H9 (cell line): ENCODE measurements around the gene KCND1. TPM values are rescaled to one million over a fixed set of nuclear protein-coding genes. Genes with fewer than 3 reads are reported as not detected.

Source experiments
- DNase-seq: peaks from one replicate; pipeline ENCODE4 v3.0.0-alpha.2; 2017
- H2AFZ ChIP-seq: one replicate; pipeline ENCODE4 v1.6.1; 2013; ENCODE audit warnings: mild to moderate bottlenecking, low read length, control low read depth, moderate library complexity
- H2AK5ac ChIP-seq: 2 replicates; pipeline ENCODE4 v1.6.1; 2013; ENCODE audit warnings: low read length, control low read depth, mixed read lengths; ENCODE audit not compliant: insufficient read length
- H2BK120ac ChIP-seq: one replicate; pipeline ENCODE4 v1.6.1; 2013; ENCODE audit warnings: low read depth, mild to moderate bottlenecking, low read length, control low read depth, inconsistent platforms; ENCODE audit not compliant: poor library complexity, severe bottlenecking
- H2BK12ac ChIP-seq: 2 replicates; pipeline ENCODE4 v1.6.1; 2013; ENCODE audit warnings: low read length, control low read depth, mixed read lengths, low read depth; ENCODE audit not compliant: insufficient read length
- H2BK15ac ChIP-seq: 2 replicates; pipeline ENCODE4 v1.6.1; 2013; ENCODE audit warnings: low read depth, low read length, control low read depth
- H2BK20ac ChIP-seq: one replicate; pipeline ENCODE4 v1.6.1; 2013; ENCODE audit warnings: low read depth, mild to moderate bottlenecking, low read length, control low read depth, inconsistent platforms; ENCODE audit not compliant: poor library complexity, severe bottlenecking
- H2BK5ac ChIP-seq: 2 replicates; pipeline ENCODE4 v1.6.1; 2013; ENCODE audit warnings: low read length, control low read depth, mixed read lengths; ENCODE audit not compliant: insufficient read length
- H3K14ac ChIP-seq: 2 replicates; pipeline ENCODE4 v1.6.1; 2013; ENCODE audit warnings: low read length, control low read depth; ENCODE audit not compliant: insufficient read depth
- H3K18ac ChIP-seq: 2 replicates; pipeline ENCODE4 v1.6.1; 2013; ENCODE audit warnings: low read depth, mild to moderate bottlenecking, mixed read lengths, low read length, control low read depth; ENCODE audit not compliant: insufficient read length
- H3K23ac ChIP-seq: 2 replicates; pipeline ENCODE4 v1.6.1; 2013; ENCODE audit warnings: low read length, control low read depth, mixed read lengths, low read depth; ENCODE audit not compliant: insufficient read length
- H3K23me2 ChIP-seq: 2 replicates; pipeline ENCODE4 v1.6.1; 2013; ENCODE audit warnings: low read depth, mild to moderate bottlenecking, mixed read lengths, low read length, control low read depth; ENCODE audit not compliant: insufficient read length, poor library complexity, severe bottlenecking
- H3K27ac ChIP-seq: 2 replicates; pipeline ENCODE4 v1.5.1; 2013; ENCODE audit warnings: low read length, control low read depth, mixed read lengths, low read depth; ENCODE audit not compliant: insufficient read length
- H3K27me3 ChIP-seq: 2 replicates; pipeline ENCODE4 v1.6.1; 2013; ENCODE audit warnings: low read length, control low read depth, inconsistent platforms; ENCODE audit not compliant: insufficient read depth
- H3K4ac ChIP-seq: 2 replicates; pipeline ENCODE4 v1.6.1; 2013; ENCODE audit warnings: low read depth, mild to moderate bottlenecking, control low read depth, inconsistent platforms, low read length, moderate library complexity
- H3K4me1 ChIP-seq: 2 replicates; pipeline ENCODE4 v1.6.1; 2013; ENCODE audit warnings: low read length, control low read depth, inconsistent platforms; ENCODE audit not compliant: insufficient read depth
- H3K4me2 ChIP-seq: 2 replicates; pipeline ENCODE4 v1.6.1; 2013; ENCODE audit warnings: low read length, control low read depth, mixed read lengths; ENCODE audit not compliant: insufficient read length, insufficient read depth
- H3K56ac ChIP-seq: 2 replicates; pipeline ENCODE4 v1.6.1; 2013; ENCODE audit warnings: low read depth, mild to moderate bottlenecking, mixed read lengths, low read length, control low read depth; ENCODE audit not compliant: insufficient read length
- H3K79me1 ChIP-seq: 2 replicates; pipeline ENCODE4 v1.6.1; 2013; ENCODE audit warnings: low read depth, mild to moderate bottlenecking, moderate library complexity, low read length, control low read depth, inconsistent platforms; ENCODE audit not compliant: insufficient read depth, poor library complexity, severe bottlenecking
- H3K79me2 ChIP-seq: 2 replicates; pipeline ENCODE4 v1.6.1; 2013; ENCODE audit warnings: low read length, control low read depth, inconsistent platforms; ENCODE audit not compliant: insufficient read depth
- H3K9ac ChIP-seq: 2 replicates; pipeline ENCODE4 v1.6.1; 2013; ENCODE audit warnings: low read length, control low read depth, mixed read lengths; ENCODE audit not compliant: insufficient read length; ENCODE audit errors: extremely low read depth
- H3K9me3 ChIP-seq: one replicate; pipeline ENCODE4 v1.6.1; 2013; ENCODE audit warnings: low read depth, low read length, inconsistent platforms; ENCODE audit not compliant: control insufficient read depth
- H3T11ph ChIP-seq: one replicate; pipeline ENCODE4 v1.6.1; 2013; ENCODE audit warnings: mild to moderate bottlenecking, low read length, control low read depth, inconsistent platforms
- H4K20me1 ChIP-seq: one replicate; pipeline ENCODE4 v1.6.1; 2013; ENCODE audit not compliant: control insufficient read depth, insufficient read length, insufficient read depth
- H4K5ac ChIP-seq: 2 replicates; pipeline ENCODE4 v1.6.1; 2013; ENCODE audit warnings: low read depth, mild to moderate bottlenecking, mixed read lengths, low read length, control low read depth; ENCODE audit not compliant: insufficient read length
- H4K8ac ChIP-seq: replicated peaks from 2 replicates; pipeline ENCODE4 v1.6.1; 2013; ENCODE audit warnings: low read length, control low read depth, mixed read lengths, low read depth; ENCODE audit not compliant: insufficient read length
- H4K91ac ChIP-seq: 2 replicates; pipeline ENCODE4 v1.6.1; 2013; ENCODE audit warnings: low read depth, mild to moderate bottlenecking, moderate library complexity, mixed read lengths, low read length, control low read depth; ENCODE audit not compliant: insufficient read length
- H3K27ac Mint-ChIP-seq, 3 experiments: 2 replicates in 2 of 3; 3 replicates in 1 of 3; pipeline ENCODE4 v1.8.0; 2020 to 2021; ENCODE audit warnings: mixed read lengths in 3 of 3, mild to moderate bottlenecking in 1 of 3, moderate library complexity in 1 of 3
- H3K27me3 Mint-ChIP-seq: 2 replicates; pipeline ENCODE4 v1.8.0; 2021; ENCODE audit warnings: low read depth, mild to moderate bottlenecking, moderate library complexity, mixed read lengths
- H3K36me3 Mint-ChIP-seq, 3 experiments: 2 replicates in 2 of 3; 3 replicates in 1 of 3; pipeline ENCODE4 v1.8.0; 2020 to 2021; ENCODE audit warnings: low read depth in 3 of 3, mixed read lengths in 3 of 3; ENCODE audit not compliant: insufficient read depth in 1 of 3
- H3K4me1 Mint-ChIP-seq, 2 experiments: 2 replicates each; pipeline ENCODE4 v1.8.0; 2020; ENCODE audit warnings: mixed read lengths in 2 of 2
- H3K4me3 Mint-ChIP-seq, 2 experiments: 2 replicates in 1 of 2; 3 replicates in 1 of 2; pipeline ENCODE4 v1.8.0; 2020 to 2021; ENCODE audit warnings: mild to moderate bottlenecking in 2 of 2, mixed read lengths in 2 of 2, moderate library complexity in 1 of 2
- H3K9me3 Mint-ChIP-seq, 2 experiments: 2 replicates in 1 of 2; 3 replicates in 1 of 2; pipeline ENCODE4 v1.8.0; 2020; ENCODE audit warnings: mild to moderate bottlenecking in 2 of 2, mixed read lengths in 2 of 2, moderate library complexity in 1 of 2
- WGBS: extraction: QIAGEN DNeasy Blood & Tissue Kit; methylation state at CpG from one replicate; pipeline ENCODE4 v1.1.7; 2013; ENCODE audit warnings: missing lambda C conversion rate, low lambda C conversion rate, mixed read lengths; ENCODE audit not compliant: insufficient read length; ENCODE audit errors: extremely low coverage; 5-methylcytosine and 5-hydroxymethylcytosine counted together
- total RNA-seq: library from RNA; stranded (reverse); gene quantifications from 2 replicates; pipeline ENCODE4 v1.2.1, GENCODE V29; 2021
- TF ChIP-seq, protein P1 (sequence below): fragments of 200-600 bp; sonication (generic); conservative IDR thresholded peaks from 3 replicates; pipeline ENCODE4 v1.8.0; 2021; ENCODE audit warnings: antibody characterized with exemption, mild to moderate bottlenecking

Gene KCND1
- total RNA-seq, 1 experiment from 2014 or later = 5.7 TPM

DNA sequence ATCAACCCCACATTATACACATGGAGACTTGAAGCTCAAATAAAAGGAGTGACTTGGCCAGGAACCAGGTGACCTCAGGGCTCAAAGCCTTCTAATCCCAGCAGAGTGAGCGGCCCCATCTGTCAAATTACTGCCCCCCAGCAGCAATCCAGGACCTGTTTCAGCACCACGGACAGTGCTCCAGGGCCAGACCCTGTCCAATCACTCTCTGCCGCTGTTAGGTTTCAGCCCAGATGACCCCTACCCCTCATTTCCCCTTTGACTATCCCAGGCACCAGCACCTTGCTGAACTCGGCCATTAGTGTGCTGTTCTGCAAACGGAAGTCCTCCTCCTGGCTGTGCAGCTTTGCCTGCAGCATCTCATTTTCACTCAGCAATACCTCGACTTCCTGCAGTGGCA lies 25.3 kb upstream of the KCND1 start:
- H3K27ac ChIP-seq = no peak overlapping the region
- no peaks in the 10 kb centered on the region for H3K23me2 ChIP-seq
- peaks cover 54 to 77% (median 77%) of the 10 kb centered on the region in 3 experiments for H3K36me3 Mint-ChIP-seq
- no peak overlapping the region for H3K56ac ChIP-seq
- H3K4me1 Mint-ChIP-seq = peaks cover 0 to 8% of the 10 kb centered on the region in 2 experiments; a peak in 2 of 4 replicates
- H2BK20ac ChIP-seq = no peak overlapping the region
- no peak overlapping the region for H4K8ac ChIP-seq
- H3K18ac ChIP-seq = no peak overlapping the region
- no peak overlapping the region for H3K4me2 ChIP-seq
- no peaks in the 10 kb centered on the region for H3K27me3 ChIP-seq
- no peak overlapping the region for H2AK5ac ChIP-seq
- no peaks in the 10 kb centered on the region for H3K9me3 ChIP-seq
- no peak overlapping the region for H2BK120ac ChIP-seq
- H2BK12ac ChIP-seq = no peak overlapping the region
- no peak overlapping the region for H3K27ac Mint-ChIP-seq
- no peaks in the 10 kb centered on the region for H3K4me1 ChIP-seq
- no peak overlapping the region for H3K14ac ChIP-seq
- peak; percentile 37 for DNase-seq
- no peak overlapping the region for H3K4me3 Mint-ChIP-seq
- peaks cover 2% of the 10 kb centered on the region; the same call in 1 of the 2 replicates for H3K79me2 ChIP-seq
- WGBS = no CpG with 5 or more reads among the region's 6 CpGs
- H3K27me3 Mint-ChIP-seq = no peaks in the 10 kb centered on the region; the same call in 1 of the 2 replicates
- no peak overlapping the region for H2BK5ac ChIP-seq
- H4K91ac ChIP-seq = no peak overlapping the region
- H3K79me1 ChIP-seq = peaks cover 2% of the 10 kb centered on the region
- H2BK15ac ChIP-seq = no peak overlapping the region
- no peak overlapping the region for H3K23ac ChIP-seq
- H4K5ac ChIP-seq = no peak overlapping the region
- H3K9me3 Mint-ChIP-seq = peaks cover 77 to 81% of the 10 kb centered on the region in 2 experiments
- no peak overlapping the region for H3K9ac ChIP-seq
- TF ChIP-seq, protein P1, sequence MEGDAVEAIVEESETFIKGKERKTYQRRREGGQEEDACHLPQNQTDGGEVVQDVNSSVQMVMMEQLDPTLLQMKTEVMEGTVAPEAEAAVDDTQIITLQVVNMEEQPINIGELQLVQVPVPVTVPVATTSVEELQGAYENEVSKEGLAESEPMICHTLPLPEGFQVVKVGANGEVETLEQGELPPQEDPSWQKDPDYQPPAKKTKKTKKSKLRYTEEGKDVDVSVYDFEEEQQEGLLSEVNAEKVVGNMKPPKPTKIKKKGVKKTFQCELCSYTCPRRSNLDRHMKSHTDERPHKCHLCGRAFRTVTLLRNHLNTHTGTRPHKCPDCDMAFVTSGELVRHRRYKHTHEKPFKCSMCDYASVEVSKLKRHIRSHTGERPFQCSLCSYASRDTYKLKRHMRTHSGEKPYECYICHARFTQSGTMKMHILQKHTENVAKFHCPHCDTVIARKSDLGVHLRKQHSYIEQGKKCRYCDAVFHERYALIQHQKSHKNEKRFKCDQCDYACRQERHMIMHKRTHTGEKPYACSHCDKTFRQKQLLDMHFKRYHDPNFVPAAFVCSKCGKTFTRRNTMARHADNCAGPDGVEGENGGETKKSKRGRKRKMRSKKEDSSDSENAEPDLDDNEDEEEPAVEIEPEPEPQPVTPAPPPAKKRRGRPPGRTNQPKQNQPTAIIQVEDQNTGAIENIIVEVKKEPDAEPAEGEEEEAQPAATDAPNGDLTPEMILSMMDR = no peak
- no peak overlapping the region for H2AFZ ChIP-seq
- H3T11ph ChIP-seq = no peak overlapping the region
- peaks cover 2% of the 10 kb centered on the region for H4K20me1 ChIP-seq
- no peak overlapping the region for H3K4ac ChIP-seq
